Prostate gland (tissue), 2 donors: ENCODE measurements around the gene ACIN1. TPM values are rescaled to one million over a fixed set of nuclear protein-coding genes. Genes with fewer than 3 reads are reported as not detected.
A peak's percentile ranks its signal among the peaks of the same experiment; 100 is the strongest.

ENCODE experiments used
- DNase-seq: peaks from one replicate; pipeline ENCODE4 v3.0.0-alpha.2; 2019; ENCODE audit warnings: low spot score
- H3K27ac ChIP-seq, 2 donors: fragments of 200-600 bp; sonication (generic); 2 replicates each; pipeline ENCODE4 v1.5.1; 2017 to 2019
- H3K27me3 ChIP-seq: fragments of 200-600 bp; sonication (generic); replicated peaks from 2 replicates; pipeline ENCODE4 v1.5.1; 2019; ENCODE audit not compliant: insufficient read depth
- H3K36me3 ChIP-seq, 2 donors: fragments of 200-600 bp; sonication (generic); 1 replicate in 1 of 2; 2 replicates in 1 of 2; pipeline versions ENCODE4 v1.5.1 to v1.8.1; 2017 to 2019
- H3K4me1 ChIP-seq: fragments of 200-600 bp; sonication (generic); replicated peaks from 2 replicates; pipeline ENCODE4 v1.5.1; 2019
- H3K4me3 ChIP-seq, 2 donors: fragments of 200-600 bp; sonication (generic); 2 replicates each; pipeline ENCODE4 v1.5.1; 2017 to 2019
- H3K9me3 ChIP-seq: fragments of 200-600 bp; sonication (generic); 2 replicates; pipeline ENCODE4 v1.5.1; 2017
- CTCF ChIP-seq, 4 experiments: fragments of 200-600 bp in 2 of 4; fragments of 450-650 bp in 2 of 4; sonication (generic) in 2 of 4; IDR thresholded peaks; 1 replicate in 3 of 4; 2 replicates in 1 of 4; pipeline ENCODE4 v1.5.1; 2016 to 2019; ENCODE audit warnings: antibody characterized with exemption in 4 of 4, mild to moderate bottlenecking in 2 of 4, moderate library complexity in 2 of 4
- POLR2A ChIP-seq: fragments of 450-650 bp; IDR thresholded peaks from one replicate; pipeline ENCODE4 v1.6.1; 2016; ENCODE audit warnings: antibody characterized with exemption, mild to moderate bottlenecking
- POLR2AphosphoS5 ChIP-seq: sonication (generic); formaldehyde crosslinking; IDR thresholded peaks from one replicate; pipeline ENCODE4 v1.6.1; 2017; ENCODE audit warnings: antibody characterized with exemption
- WGBS: methylation state at CpG from one replicate; pipeline ENCODE4 v1.1.5; 2018; 5-methylcytosine and 5-hydroxymethylcytosine counted together
- intact Hi-C: fragments of 100-400 bp; cut with DNase I; formaldehyde crosslinking; loops from one replicate; pipeline ENCODE4 v1.14.2; 2022
- total RNA-seq, 2 donors: library from RNA; depleted of rRNA; stranded (reverse); fragments of >200 nt; gene quantifications; one replicate each; pipeline ENCODE4 v1.1.0, GENCODE V29; 2016

Gene ACIN1
- total RNA-seq, 2 donors from 2014 or later = 86.6 to 168 TPM

DNA sequence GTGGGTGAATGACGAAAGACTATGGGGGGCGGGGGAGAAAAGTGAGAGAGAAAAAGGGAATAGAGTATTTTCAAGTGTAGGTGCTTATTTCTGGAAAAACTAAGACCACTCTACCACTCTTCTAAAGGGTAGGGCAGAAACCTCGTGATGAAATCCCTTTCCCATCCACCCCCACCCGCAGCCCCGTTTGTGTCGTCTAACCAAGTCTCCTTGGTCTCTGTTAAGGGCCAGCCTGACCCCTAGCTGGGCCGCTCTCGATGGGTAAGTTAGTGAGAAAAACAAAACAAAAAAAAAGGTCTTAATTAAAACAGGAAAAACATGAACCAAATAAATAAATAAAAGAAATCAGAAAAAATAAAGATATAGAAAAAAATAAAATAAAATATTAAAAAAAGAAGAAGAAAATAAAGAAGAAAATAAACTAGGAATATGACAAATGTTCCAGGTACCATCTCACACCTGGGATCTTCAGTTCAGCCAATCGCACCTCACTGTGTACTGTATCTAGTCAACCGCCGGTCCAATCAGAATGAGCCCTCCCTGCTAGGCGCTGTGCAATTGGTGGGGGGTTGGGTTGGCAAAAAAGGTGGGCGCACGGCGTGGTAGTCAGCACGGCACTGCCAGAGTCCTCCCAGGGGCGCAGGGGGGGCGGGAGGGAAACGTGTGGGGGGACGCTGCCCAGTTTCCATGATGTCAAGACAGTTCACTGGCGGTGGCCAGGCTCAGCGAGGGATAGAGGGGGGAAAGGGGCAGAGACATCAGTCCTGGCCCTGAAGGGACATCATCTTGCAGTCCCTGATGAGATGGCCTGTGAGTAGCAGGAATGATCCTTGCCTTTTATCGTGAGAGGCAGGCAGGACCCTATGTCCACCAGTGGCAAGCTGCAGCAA lies 27.8 kb downstream of the ACIN1 start:
- no peak for DNase-seq
- no peak overlapping the region for H3K4me3 ChIP-seq
- 87% methylated on average over 23 of the region's 23 CpGs for WGBS
- TF ChIP-seq CTCF (IDR thresholded peaks at IDR 0.05) (no peak), POLR2A (no peak), POLR2AphosphoS5 (no peak)
- intact Hi-C loops = no loop called here
- H3K4me1 ChIP-seq = peaks cover 23% of the 10 kb centered on the region
- H3K27me3 ChIP-seq = no peaks in the 10 kb centered on the region
- peaks cover 20 to 30% of the 10 kb centered on the region in 2 donors for H3K36me3 ChIP-seq
- no peak overlapping the region for H3K27ac ChIP-seq
- H3K9me3 ChIP-seq = no peaks in the 10 kb centered on the region

- WGBS = 88% methylated on average over 3 of the region's 3 CpGs
- Histone ChIP-seq H3K27me3 (no peaks in the 10 kb centered on the region), H3K36me3 (peaks cover 20 to 30% of the 10 kb centered on the region in 2 donors), H3K27ac (no peak overlapping the region), H3K4me3 (no peak overlapping the region), H3K9me3 (no peaks in the 10 kb centered on the region), H3K4me1 (peaks cover 16% of the 10 kb centered on the region)
- no peak for DNase-seq
- intact Hi-C loops = no loop called here
- TF ChIP-seq POLR2A = no peak
- no peak for TF ChIP-seq CTCF (IDR thresholded peaks at IDR 0.05)
- TF ChIP-seq POLR2AphosphoS5 = no peak
Observed at GRCh38 chr14:23066368-23066767, 28.6 kb downstream of the ACIN1 start.

GRCh38 chr14:23063601-23064000 lies 31.3 kb downstream of the ACIN1 start:
- H3K36me3 ChIP-seq = peaks cover 20 to 42% of the 10 kb centered on the region in 2 donors
- H3K4me3 ChIP-seq = no peak overlapping the region
- no peaks in the 10 kb centered on the region for H3K9me3 ChIP-seq
- DNase-seq = no peak
- 81% methylated on average over 5 of the region's 5 CpGs for WGBS
- intact Hi-C loops = no loop called here
- no peaks in the 10 kb centered on the region for H3K27me3 ChIP-seq
- TF ChIP-seq CTCF (IDR thresholded peaks at IDR 0.05) (no peak), POLR2A (no peak), POLR2AphosphoS5 (no peak)
- H3K27ac ChIP-seq = no peak overlapping the region
- H3K4me1 ChIP-seq = peaks cover 8% of the 10 kb centered on the region

- Histone ChIP-seq H3K4me1 (no peaks in the 10 kb centered on the region), H3K36me3 (peaks cover 14 to 33% of the 10 kb centered on the region in 2 donors), H3K9me3 (no peaks in the 10 kb centered on the region), H3K27ac (no peak overlapping the region), H3K27me3 (no peaks in the 10 kb centered on the region), H3K4me3 (no peak overlapping the region)
- 15% methylated on average over 4 of the region's 4 CpGs for WGBS
- intact Hi-C loops = no loop called here
- DNase-seq = peak; percentile 58
- TF ChIP-seq POLR2AphosphoS5 (peak; percentile 78), POLR2A (no peak), CTCF (IDR thresholded peaks at IDR 0.05) (no peak)
Observed at GRCh38 chr14:23062002-23062401, 32.9 kb downstream of the ACIN1 start.
